ENCODE results near the gene GNG7.
A peak's percentile ranks its signal among the peaks of the same experiment; 100 is the strongest.

Gene GNG7

DNA sequence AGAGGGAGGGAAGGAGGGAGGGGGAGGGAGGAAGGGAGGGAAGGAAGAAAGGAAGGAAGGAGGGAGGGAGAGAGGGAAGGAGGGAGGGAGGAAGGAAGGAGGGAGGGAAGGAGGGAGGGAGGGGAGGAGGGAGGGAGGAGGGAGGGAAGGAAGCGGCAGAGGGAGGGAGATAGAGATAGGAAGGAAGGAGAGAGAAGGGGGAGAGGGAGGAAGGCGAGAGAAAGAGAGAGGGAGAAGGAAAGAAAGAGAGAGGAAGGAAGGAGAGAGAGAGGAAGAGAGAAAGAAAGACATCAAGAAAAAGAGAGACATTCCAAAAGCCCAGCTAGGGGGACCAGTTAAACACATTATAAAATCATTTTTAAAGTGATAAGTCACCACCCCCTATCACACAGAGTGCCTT is 62.5 kb downstream of the GNG7 start:
- no peak for DNase-seq

DNA sequence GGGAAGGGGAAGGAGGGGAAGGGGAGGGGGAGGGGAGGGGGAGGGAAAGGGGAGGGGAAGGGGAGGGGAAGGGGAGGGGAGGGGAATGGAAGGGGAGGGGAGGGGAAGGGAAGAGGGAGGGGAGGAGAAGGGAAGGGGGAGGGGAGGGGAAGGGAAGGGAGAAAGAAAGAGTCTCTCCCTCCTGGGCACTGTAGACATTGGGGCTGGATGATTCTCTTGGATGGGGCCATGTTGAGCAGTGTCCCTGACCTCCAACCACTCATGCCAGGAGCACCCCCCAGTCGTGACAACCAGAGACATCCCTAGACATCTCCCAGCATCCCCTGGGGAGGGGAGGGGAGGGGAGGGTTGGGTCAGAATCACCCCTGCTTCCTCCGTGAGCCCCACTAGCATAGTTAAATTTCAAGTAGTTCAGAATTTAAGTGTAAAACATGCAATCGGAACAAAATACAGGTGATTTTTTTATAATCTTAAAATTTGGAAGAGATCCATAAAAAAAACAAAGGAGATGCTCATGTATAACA is 64.0 kb downstream of the GNG7 start:
- no peak for DNase-seq

DNA sequence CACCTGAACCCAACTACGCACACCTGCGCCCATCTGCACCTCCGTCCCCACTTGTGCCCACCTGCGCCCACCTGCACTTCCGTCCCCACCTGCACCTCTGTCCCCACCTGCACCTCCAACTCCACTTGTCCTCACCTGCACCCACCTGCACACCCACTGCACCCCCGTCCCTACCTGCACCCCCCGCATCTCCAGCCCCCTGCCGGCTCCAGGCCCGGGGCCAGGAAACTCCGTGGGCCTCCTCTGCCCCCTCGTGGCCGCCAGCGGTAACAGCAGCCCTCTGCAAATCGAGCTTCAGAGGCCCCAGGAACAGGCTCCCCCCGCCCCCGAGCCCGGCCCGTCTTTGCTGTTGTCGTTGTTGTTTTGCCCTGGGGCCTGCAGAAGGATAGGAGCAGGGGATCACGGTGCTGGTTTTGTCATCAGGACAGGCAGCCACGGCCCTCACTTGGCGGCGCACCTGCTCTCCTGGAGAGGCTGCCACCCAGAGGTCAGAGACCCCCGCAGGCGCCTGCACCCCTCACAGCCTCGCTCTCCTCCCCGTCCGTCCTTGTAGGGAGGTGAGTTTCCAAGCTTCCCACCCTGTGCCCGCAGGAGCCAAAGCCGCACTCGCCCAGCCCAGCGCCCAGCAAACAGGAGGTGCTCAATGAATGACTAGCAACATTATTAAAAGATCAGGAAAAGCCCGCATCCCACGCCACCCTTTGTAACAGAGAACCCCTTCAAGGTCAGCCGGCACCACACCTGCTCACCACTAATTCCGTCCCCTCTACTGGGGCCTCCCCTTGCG is 65.4 kb downstream of the GNG7 start:
- DNase-seq, result peak; percentile 84

DNA sequence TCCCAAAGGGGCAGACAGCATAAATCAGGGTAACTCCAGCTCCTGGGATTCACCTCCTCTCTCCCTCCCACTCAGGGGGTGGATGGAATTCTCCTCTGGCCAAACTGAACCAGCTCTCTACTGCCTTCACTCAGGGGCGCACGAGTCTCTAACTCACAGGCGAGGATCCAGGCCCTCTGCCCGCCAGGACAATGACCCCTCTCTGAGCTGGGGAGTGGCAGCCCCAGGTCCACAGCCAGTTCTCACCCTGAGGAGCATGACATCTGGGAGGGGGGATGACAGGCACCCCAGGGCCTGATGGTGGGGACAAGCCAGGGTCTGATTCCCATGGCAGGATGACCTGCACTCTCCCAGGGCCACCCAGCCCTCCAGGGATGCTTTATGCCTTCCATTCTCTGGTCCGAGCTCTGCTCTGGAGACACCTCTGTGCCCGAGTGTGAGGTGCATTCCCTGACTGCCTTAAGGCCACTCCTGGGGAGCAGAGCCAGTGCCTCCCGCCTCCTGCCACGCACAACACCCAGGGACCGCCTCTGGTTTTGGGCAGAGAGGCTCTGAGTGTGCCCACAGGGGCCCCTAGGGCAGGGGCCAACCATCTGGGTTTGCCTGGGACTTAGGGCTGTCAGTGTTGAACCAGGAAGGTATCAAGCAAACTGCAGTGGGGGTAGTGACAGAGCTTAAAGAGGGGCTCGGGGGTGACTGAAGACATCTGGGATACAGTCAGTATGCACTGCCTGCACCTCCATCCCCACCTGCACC is 66.2 kb downstream of the GNG7 start:
- no peak for DNase-seq

GRCh38 chr19:2634960-2635359 is 67.5 kb downstream of the GNG7 start:
- no peak for DNase-seq

GRCh38 chr19:2634228-2634951 is 68.1 kb downstream of the GNG7 start:
- DNase-seq, result no peak

GRCh38 chr19:2633693-2634075 is 68.8 kb downstream of the GNG7 start:
- no peak for DNase-seq

DNA sequence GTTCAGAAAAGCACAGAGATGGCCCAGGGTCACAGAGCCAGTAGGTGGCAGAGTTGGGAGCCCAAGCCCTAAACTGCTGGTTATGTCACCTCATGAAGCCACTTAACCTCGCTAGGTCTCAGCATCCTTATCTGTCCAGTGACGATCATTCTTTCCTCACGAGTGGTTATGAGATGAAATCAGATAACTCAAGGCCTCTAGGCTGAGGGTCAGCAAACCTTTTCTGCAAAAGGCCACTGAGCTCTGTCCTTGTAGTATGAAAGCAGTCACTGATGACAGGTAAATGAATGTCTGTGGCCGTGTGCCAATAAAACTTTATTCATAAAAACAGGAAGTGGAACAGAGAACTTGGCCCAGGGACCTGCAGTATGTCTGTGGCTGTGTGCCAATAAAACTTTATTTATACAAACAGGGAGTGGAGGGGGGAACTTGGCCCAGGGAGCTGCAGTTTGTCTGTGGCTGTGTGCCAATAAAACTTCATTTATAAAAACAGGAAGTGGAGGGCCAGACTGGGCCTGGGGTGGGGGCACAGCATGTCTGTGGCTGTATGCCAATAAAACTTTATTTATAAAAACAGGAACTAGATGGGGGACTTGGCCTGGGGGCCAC is 71.2 kb downstream of the GNG7 start:
- no peak for DNase-seq

GRCh38 chr19:2630352-2631001 is 72.0 kb downstream of the GNG7 start:
- no peak for DNase-seq

- DNase-seq, result no peak
These were observed 72.8 kb downstream of the GNG7 start for GRCh38 chr19:2629491-2630351.

DNA sequence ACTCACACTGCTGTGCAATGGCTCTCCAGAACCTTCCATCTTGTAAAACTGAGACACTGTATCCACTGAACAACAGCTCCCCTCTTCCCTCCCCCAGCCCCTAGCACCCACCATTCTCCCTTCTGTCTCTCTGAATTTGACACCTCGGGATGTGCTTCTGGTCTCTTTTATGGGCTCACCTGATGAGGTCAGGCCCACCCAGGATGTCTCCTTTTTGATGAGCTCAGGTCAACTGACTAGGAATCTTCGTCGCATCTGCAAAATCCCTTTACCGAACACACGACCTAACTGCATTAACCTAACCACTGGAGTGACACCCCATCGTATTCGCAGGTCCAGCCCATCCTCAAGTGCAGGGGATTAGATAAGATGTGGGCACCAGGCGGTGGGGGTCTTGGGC is 73.9 kb downstream of the GNG7 start:
- no peak for DNase-seq

- no peak for DNase-seq
These were observed 74.6 kb downstream of the GNG7 start for GRCh38 chr19:2627855-2628254.

DNA sequence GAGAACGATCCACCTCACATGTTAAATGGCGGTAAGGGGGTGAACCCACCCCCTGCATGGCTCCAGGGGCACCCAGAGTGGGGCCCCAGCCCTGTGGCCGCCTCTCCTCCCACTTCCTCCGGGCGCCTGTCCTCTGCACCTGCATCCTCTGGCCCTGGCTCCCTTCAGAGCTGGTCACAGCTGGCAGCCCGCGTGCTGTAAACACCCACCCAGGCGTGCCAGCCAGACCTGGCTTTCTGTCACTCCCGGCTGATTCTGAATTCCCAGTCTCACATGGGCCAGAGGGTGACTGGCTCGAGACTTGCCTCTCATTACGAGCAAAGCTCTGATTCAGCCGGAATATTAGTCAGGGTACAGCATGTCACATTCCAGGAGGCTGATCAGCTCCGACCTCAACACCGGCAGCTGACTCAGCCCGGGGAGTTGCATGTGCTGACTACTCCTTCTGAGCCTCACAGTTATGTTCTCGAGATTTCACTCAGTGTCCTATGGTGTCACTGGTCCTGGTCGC is 75.1 kb downstream of the GNG7 start:
- DNase-seq, result peak; percentile 65

- DNase-seq, result no peak
These were observed 77.1 kb downstream of the GNG7 start for GRCh38 chr19:2625434-2625833.

DNA sequence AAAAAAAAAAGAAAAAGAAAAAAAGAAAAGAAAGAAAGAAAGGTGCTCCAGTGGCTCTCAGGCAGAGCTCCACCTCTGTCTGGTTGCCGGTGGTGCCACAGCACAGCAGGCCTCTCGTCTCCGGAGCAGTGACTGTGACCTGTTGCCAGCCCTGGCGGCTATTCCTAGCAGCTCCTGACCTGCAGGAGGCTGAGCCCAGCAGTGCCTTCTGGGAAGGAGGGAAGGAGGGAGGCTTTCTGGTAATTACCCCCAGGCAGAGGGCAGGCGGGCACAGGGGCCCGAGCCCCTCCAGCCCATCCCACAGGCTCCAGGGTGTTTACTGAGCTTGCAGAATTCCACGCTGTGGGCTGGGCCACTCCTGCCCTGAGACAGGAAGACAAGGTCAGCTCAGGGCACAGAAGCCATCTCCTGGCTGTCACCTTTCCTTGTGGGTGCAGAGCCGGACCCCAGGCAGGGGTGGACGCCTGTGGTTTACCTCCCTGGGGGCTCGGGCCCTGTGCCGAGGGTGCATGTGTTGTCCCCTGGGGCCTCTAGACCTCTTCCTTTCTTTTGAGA is 77.9 kb downstream of the GNG7 start:
- no peak for DNase-seq

DNA sequence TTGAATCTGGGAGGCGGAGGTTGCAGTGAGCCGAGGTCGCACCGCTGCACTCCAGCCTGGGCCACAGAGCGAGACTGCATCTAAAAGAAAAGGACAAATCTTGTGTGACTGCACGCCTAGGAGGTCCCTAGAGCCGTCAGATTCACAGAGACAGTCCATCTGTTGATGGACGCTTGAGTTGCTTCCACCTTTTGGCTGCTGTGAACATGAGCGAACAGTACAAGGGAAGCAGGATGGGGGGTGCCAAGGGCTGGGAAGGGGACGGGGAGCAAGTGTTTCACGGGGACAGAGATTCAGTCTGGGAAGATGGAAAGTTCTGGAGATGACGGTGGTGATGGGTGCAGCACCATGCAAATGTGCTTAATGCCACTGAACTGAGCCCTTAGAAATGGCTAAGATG is 78.7 kb downstream of the GNG7 start:
- no peak for DNase-seq

DNA sequence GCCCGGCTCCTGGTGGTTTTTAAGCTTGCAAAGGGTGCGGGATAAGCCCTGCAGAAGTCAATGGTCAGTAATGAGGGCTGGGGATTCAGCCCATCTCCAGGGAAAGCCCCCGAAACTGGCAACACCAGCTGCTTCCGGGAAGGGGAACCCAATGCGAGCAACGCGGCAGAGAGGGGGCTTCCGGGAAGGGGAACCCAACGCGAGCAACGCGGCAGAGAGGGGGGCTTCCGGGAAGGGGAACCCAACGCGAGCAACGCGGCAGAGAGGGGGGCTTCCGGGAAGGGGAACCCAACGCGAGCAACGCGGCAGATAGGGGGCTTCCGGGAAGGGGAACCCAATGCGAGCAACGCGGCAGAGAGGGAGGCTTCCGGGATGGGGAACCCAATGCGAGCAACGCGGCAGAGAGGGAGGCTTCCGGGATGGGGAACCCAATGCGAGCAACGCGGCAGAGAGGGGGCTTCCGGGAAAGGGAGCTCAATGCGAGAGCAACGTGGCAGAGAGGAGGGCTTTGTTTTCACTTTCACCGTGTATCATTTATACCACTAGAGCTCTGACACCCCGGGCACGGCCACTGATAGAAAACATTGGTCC is 80.0 kb downstream of the GNG7 start:
- DNase-seq, result peak; percentile 54

DNA sequence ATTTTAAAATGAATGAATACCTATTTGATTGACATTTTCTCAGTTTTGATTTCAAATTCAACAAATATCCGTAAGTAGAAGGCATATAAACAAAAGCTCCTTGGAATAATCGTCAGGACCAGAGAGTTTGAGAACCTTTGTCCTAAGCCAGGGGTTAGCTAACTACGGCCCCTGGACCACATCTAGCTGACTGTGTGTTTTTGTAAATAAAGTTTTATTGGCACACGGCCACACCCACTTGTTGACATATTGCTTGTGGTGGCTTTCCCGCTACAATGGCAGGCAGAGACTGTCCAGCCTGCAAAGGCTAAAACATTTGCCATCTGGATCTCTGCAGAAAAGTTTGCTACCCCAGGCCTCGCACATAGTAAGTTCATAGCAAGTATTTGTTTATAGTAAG is 83.4 kb downstream of the GNG7 start:
- DNase-seq, result no peak

DNA sequence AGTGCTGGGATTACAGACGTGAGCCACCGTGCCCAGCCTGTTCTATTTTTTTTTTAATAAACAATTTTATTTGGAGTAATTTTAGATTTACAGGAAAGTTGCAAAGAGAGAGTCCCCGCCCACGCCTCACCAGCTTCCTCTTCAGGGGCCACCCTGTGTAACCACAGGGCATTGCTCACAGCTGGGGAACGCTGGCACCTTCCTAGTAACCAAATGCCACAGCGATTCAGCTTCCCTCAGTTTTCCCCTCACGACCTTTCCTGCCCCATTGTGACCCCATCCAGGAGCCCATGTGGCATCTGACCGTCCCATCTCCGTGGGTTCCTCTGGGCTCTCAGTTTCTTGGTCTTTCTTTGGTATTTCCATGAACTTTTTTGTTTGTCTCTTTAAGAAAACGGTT is 83.9 kb downstream of the GNG7 start:
- DNase-seq, result peak; percentile 88

- DNase-seq, result no peak
These were observed 84.9 kb downstream of the GNG7 start for GRCh38 chr19:2617393-2618165.

All from stimulated activated CD8-positive, alpha-beta memory T cell treated with anti-CD3 and anti-CD28 coated beads, Interleukin-4, amount 100 ng/mL, for 48 hours (primary cell).